LNCAP (cell line): ENCODE results near the gene MRAS.

ENCODE experiments used
- CTCF ChIP-seq: fragments of 450-650 bp; IDR thresholded peaks from 2 replicates; pipeline ENCODE4 v1.5.1; 2017; ENCODE audit warnings: mild to moderate bottlenecking

Gene MRAS

GRCh38 chr3:138384976-138385375, 36.6 kb downstream of the MRAS start:
- no peak for TF ChIP-seq CTCF

- no peak for TF ChIP-seq CTCF
These were observed 40.8 kb downstream of the MRAS start for GRCh38 chr3:138389144-138389601.

GRCh38 chr3:138389841-138390581, 41.6 kb downstream of the MRAS start:
- no peak for TF ChIP-seq CTCF

GRCh38 chr3:138390582-138390932, 42.2 kb downstream of the MRAS start:
- TF ChIP-seq CTCF: no peak

GRCh38 chr3:138394156-138394555, 45.8 kb downstream of the MRAS start:
- TF ChIP-seq CTCF: no peak

GRCh38 chr3:138394686-138395085, 46.3 kb downstream of the MRAS start:
- no peak for TF ChIP-seq CTCF

- TF ChIP-seq CTCF: no peak
These were observed 47.7 kb downstream of the MRAS start for GRCh38 chr3:138395865-138396751.
